ACC112 (cell line): ENCODE results near the gene DENND1A.
A peak's percentile ranks its signal among the peaks of the same experiment; 100 is the strongest.
"Not testable (repeated sequence)": the region's sequence is repeated elsewhere in the genome, so short reads cannot be mapped to it uniquely, and the experiment has no call there.

Experiments used
- H2AFZ ChIP-seq: fragments of 200-600 bp; sonication (generic); one replicate; pipeline ENCODE4 v1.6.0; 2017; ENCODE audit warnings: antibody characterized with exemption, low read length; ENCODE audit not compliant: unreplicated experiment
- H3K27ac ChIP-seq: fragments of 200-600 bp; sonication (generic); 2 replicates; pipeline ENCODE4 v1.5.1; 2014; ENCODE audit warnings: low read depth, mild to moderate bottlenecking, antibody characterized with exemption, low read length, moderate library complexity
- H3K27me3 ChIP-seq: fragments of 200-600 bp; sonication (generic); 2 replicates; pipeline ENCODE4 v1.6.1; 2014; ENCODE audit warnings: mild to moderate bottlenecking, antibody characterized with exemption, low read length, moderate library complexity, mixed read lengths; ENCODE audit not compliant: insufficient read depth
- H3K36me3 ChIP-seq: fragments of 200-600 bp; sonication (generic); 2 replicates; pipeline ENCODE4 v1.6.1; 2016; ENCODE audit warnings: mild to moderate bottlenecking, antibody characterized with exemption, low read length, moderate library complexity, mixed read lengths; ENCODE audit not compliant: insufficient read depth
- H3K4me1 ChIP-seq: fragments of 200-600 bp; sonication (generic); one replicate; pipeline ENCODE4 v1.6.1; 2016; ENCODE audit warnings: low read length, mixed read lengths; ENCODE audit not compliant: insufficient read depth, unreplicated experiment, control insufficient read depth
- H3K4me3 ChIP-seq: fragments of 200-600 bp; sonication (generic); 2 replicates; pipeline ENCODE4 v1.5.1; 2014; ENCODE audit warnings: mild to moderate bottlenecking, low read depth, low read length
- H3K79me2 ChIP-seq: fragments of 200-600 bp; sonication (generic); one replicate; pipeline ENCODE4 v1.6.0; 2016; ENCODE audit warnings: low read length; ENCODE audit not compliant: control insufficient read depth, unreplicated experiment, insufficient read depth

DENND1A gene

DNA sequence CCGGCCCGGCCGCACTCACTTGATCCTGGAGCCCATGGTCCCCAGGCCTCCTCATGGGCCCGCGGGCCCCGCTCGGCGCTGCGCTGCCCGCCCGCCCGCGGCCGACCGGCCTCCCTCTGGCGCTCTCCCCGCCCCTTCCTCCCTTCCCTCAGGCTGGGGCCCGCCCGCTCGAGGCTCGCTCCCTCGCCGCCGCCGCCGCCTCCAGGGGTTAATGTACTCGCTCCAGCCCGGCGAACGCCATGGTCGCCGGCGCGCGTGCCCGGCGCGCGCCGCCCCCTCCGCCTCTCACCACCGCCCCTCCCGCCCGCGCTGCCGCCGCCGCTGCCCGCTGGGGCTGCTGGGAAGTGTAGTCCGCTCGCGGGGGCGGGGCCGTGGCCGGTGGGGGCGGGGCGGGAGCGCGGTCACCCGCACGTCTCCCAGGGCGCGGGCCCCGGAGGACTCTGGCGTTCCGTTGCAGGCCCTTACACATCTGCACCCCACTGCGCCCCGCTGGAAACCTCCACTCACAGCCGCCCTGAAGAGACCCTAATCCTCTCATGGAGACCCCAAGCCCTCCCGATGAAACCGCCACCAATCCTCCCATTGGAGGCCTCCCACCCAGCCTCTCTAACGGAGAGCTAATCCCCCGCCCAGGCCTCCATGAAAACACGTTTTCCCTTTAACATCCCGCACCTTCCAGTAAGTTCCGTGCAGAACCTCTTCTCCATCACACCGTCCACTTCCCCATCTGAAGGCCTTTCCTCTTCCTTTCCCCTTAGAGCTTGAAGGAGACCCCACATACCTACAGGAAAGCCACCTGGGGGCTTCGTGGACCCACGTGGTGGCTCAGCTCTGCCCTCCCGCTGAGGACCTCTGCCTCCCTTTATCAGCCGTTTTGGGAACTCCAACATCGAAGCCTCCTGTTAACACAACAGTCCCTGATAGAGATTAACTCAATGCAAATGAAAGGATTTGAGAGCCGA is at the start of gene DENND1A:
TSS of gene DENND1A (minus strand) at position 257 of the 962 bp plus-strand sequence. CDS start at position 36, 221 bp downstream.
- Histone ChIP-seq H3K79me2 (peaks cover 21% of the 10 kb centered on the region), H3K27me3 (no peaks in the 10 kb centered on the region), H3K4me1 (peaks cover 26% of the 10 kb centered on the region), H3K4me3 (peak within 1 kb of the TSS; percentile 78), H2AFZ (peak within 1 kb of the TSS; percentile 61), H3K27ac (no peak within 1 kb of the TSS), H3K36me3 (no peaks in the 10 kb centered on the region)

- Histone ChIP-seq H3K36me3 (no peaks in the 10 kb centered on the region), H3K4me1 (no peaks in the 10 kb centered on the region), H2AFZ (no peak overlapping the region), H3K27me3 (peaks cover 63% of the 10 kb centered on the region), H3K79me2 (no peaks in the 10 kb centered on the region), H3K27ac (no peak overlapping the region), H3K4me3 (no peak overlapping the region)
Measured at GRCh38 chr9:123978981-123979380, 49.1 kb upstream of the DENND1A start.

GRCh38 chr9:123976579-123976978 is 46.7 kb upstream of the DENND1A start:
- not testable (repeated sequence) for H3K4me1 ChIP-seq, H3K36me3 ChIP-seq, H2AFZ ChIP-seq, H3K79me2 ChIP-seq, H3K4me3 ChIP-seq, H3K27ac ChIP-seq
- peaks cover 40% of the 10 kb centered on the region for H3K27me3 ChIP-seq

GRCh38 chr9:123975871-123976270 is 45.9 kb upstream of the DENND1A start:
- peaks cover 36% of the 10 kb centered on the region for H3K27me3 ChIP-seq
- no peaks in the 10 kb centered on the region for H3K36me3 ChIP-seq
- no peaks in the 10 kb centered on the region for H3K4me1 ChIP-seq
- H2AFZ ChIP-seq, result no peak overlapping the region
- no peaks in the 10 kb centered on the region for H3K79me2 ChIP-seq
- H3K4me3 ChIP-seq, result no peak overlapping the region
- no peak overlapping the region for H3K27ac ChIP-seq

DNA sequence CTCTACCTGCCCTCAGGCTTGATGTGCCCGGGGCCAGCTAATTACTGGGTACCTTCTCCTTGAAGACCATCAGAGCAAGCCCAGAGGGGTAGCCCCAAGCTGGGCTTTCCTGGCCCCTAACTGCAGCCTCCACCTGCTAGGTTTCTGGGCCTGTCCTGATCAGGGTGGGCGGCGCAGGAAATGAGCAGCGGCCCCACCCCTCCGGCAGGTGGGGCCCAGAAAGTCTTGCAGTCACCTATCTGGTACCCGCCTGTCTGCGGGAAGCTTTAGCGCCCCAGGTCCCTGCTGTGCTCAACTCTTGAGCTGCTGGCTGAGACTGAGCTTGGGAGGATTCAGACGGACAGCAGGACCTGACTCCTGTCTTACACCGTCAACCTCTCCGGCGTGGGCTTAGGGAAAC is 44.5 kb upstream of the DENND1A start:
- no peak overlapping the region for H3K27ac ChIP-seq
- peaks cover 35% of the 10 kb centered on the region for H3K27me3 ChIP-seq
- no peak overlapping the region for H3K4me3 ChIP-seq
- H3K4me1 ChIP-seq, result no peaks in the 10 kb centered on the region
- no peak overlapping the region for H2AFZ ChIP-seq
- no peaks in the 10 kb centered on the region for H3K79me2 ChIP-seq
- H3K36me3 ChIP-seq, result no peaks in the 10 kb centered on the region

DNA sequence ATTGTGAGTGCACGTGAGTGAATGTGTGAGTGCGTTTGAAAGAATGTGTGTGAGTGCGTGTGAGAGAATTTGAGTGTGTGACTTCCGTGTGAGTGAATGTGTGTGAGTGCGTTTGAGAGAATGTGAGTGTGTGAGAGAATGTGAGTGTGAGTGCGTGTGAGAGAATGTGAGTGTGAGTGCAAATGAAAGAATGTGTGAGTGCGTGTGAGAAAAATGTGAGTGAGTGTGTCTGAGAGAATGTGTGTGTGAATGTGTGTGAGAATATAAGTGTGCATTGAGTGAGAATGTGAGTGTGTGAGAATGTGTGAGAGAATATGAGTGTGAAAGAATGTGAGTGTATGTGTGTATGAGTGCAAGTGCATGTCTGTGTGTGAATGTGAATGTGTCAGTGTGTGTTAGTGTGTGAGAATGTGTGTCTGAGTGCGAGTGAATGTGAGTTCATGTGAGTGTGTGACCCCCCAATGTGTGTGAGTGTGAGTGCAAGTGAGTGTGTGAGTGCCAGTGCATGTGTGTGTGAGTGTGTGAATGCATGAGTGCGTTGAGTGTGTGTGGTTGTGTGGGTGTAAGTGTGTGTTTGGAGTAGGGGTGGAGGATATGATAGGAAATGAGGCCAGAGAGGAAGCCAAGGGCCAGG is 43.8 kb upstream of the DENND1A start:
- H2AFZ ChIP-seq, result no peak overlapping the region
- H3K36me3 ChIP-seq, result no peaks in the 10 kb centered on the region
- H3K4me1 ChIP-seq, result no peaks in the 10 kb centered on the region
- peaks cover 28% of the 10 kb centered on the region for H3K27me3 ChIP-seq
- no peak overlapping the region for H3K4me3 ChIP-seq
- H3K27ac ChIP-seq, result no peak overlapping the region
- H3K79me2 ChIP-seq, result no peaks in the 10 kb centered on the region

DNA sequence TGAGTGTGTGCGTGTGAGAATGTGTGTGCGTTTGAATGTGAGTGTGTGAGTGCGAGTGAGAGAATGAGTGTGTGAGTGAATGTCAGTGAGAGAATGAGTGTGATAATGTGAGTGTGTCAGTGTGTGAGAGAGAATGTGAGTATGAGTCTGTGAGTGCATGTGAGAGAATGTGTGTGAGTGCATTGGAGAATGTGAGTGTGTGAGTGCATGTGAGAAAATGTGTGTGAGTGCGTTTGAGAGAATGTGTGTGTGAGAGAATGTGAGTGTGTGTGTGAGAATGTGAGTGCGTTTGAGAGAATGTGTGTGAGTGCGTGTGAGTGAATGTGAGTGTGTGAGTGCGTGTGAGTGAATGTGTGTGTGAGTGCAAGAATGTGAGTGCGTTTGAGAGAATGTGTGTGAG is 42.7 kb upstream of the DENND1A start:
- Histone ChIP-seq H3K36me3 (no peaks in the 10 kb centered on the region), H3K27me3 (peaks cover 37% of the 10 kb centered on the region), H3K27ac (no peak overlapping the region), H3K4me3 (no peak overlapping the region), H3K79me2 (no peaks in the 10 kb centered on the region), H3K4me1 (no peaks in the 10 kb centered on the region), H2AFZ (no peak overlapping the region)

DNA sequence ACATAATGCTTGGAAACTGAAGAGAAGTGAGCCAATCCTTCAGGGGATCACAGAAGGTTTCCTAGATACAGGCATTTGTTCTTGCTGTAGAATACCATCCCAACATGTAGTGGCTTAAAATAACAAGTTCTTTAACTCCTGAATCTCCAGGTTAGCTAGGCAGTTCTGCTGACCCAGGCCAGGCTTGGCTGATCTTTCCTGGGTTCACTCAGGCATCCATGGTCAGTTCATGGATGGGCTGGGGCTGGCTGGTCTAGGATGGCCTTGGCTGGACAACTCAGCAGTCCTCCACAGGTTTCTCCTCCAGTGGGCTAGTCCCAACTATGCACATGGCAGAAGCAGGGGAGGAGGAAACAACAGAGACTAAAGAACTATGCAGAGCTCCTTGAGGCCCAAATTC is 37.4 kb upstream of the DENND1A start:
- Histone ChIP-seq H3K27ac (no peak overlapping the region), H3K27me3 (peaks cover 62% of the 10 kb centered on the region), H3K79me2 (no peaks in the 10 kb centered on the region), H2AFZ (no peak overlapping the region), H3K4me1 (no peaks in the 10 kb centered on the region), H3K4me3 (no peak overlapping the region), H3K36me3 (no peaks in the 10 kb centered on the region)

DNA sequence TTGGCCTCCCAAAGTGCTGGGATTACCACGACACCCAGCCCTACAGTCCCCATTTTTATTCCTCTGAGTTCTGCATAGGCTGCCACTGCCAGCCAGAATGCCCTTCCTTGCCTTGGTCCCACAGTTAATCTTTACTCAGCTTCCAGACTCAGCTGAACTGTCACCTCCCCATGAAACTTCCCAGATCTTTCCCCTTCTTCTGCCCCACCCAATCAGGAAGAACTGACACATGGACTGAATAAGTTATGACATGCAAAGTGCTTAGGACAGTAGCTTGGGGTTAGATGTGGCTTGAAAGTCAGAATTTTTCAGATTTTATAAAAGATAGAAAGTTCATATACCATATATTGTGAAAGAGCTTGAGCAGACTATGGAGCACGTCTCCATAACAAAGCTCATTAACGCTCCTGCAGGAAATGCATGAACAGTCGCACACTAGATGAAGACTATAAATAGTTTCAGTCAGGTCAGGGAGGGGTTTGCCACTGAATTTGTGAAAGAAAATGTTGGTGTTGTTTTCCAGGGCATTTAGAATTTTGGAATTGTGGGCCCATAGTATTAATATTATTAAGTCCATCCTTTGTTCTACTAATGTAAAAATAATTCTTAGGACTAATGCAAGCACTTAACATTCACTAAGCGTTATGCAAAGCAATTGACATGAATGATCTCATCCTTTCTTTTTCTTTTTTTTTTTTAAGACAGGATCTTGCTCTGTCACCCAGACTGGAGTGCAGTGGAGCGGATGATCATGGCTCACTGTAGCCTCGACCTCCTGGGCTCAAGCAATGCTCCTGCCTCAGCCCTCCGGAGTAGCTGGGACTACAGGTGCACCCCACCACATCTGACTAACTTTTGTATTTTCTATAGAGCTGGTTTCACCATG is 36.1 kb upstream of the DENND1A start:
- H2AFZ ChIP-seq, result no peak overlapping the region
- H3K79me2 ChIP-seq, result no peaks in the 10 kb centered on the region
- no peak overlapping the region for H3K4me3 ChIP-seq

DNA sequence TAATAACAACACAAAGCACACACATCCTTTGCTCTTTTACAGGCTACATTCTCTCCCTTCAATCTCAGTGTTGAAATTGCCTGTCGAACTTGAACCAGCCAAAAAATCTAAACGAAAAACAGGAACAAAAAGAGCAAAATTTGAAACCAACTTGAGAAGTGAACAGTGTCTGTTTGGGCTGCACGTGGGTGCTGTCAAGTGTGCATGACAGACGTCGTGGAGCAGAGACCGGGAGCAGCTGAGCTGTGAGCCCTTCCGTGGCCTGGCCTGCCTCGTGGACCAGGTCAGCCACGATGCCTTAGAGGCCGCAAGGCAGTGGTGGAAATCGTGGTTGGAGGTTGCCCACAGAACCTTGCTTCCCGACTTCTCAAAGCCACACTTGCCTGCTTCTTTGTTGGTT is 34.8 kb upstream of the DENND1A start:
- Histone ChIP-seq H3K79me2 (no peaks in the 10 kb centered on the region), H3K27ac (no peak overlapping the region), H2AFZ (no peak overlapping the region), H3K27me3 (peaks cover 70% of the 10 kb centered on the region), H3K4me1 (no peaks in the 10 kb centered on the region), H3K36me3 (no peaks in the 10 kb centered on the region), H3K4me3 (no peak overlapping the region)

More for the DNA sequence above, 36.1 kb upstream of the DENND1A start:
- Histone ChIP-seq H3K4me1 (no peaks in the 10 kb centered on the region), H3K27me3 (peaks cover 68% of the 10 kb centered on the region), H3K36me3 (no peaks in the 10 kb centered on the region), H3K27ac (no peak overlapping the region)
